GM21529 (cell line): Measurements from ENCODE around the gene DOP1B.
"Not testable (repeated sequence)": the region's sequence is repeated elsewhere in the genome, so short reads cannot be mapped to it uniquely, and the experiment has no call there.

Source experiments
- ATAC-seq: cut with Tn5 transposase; IDR thresholded peaks from one replicate; pipeline ENCODE4 v1.9.1; 2021; ENCODE audit not compliant: unreplicated experiment

Gene DOP1B, protein sequence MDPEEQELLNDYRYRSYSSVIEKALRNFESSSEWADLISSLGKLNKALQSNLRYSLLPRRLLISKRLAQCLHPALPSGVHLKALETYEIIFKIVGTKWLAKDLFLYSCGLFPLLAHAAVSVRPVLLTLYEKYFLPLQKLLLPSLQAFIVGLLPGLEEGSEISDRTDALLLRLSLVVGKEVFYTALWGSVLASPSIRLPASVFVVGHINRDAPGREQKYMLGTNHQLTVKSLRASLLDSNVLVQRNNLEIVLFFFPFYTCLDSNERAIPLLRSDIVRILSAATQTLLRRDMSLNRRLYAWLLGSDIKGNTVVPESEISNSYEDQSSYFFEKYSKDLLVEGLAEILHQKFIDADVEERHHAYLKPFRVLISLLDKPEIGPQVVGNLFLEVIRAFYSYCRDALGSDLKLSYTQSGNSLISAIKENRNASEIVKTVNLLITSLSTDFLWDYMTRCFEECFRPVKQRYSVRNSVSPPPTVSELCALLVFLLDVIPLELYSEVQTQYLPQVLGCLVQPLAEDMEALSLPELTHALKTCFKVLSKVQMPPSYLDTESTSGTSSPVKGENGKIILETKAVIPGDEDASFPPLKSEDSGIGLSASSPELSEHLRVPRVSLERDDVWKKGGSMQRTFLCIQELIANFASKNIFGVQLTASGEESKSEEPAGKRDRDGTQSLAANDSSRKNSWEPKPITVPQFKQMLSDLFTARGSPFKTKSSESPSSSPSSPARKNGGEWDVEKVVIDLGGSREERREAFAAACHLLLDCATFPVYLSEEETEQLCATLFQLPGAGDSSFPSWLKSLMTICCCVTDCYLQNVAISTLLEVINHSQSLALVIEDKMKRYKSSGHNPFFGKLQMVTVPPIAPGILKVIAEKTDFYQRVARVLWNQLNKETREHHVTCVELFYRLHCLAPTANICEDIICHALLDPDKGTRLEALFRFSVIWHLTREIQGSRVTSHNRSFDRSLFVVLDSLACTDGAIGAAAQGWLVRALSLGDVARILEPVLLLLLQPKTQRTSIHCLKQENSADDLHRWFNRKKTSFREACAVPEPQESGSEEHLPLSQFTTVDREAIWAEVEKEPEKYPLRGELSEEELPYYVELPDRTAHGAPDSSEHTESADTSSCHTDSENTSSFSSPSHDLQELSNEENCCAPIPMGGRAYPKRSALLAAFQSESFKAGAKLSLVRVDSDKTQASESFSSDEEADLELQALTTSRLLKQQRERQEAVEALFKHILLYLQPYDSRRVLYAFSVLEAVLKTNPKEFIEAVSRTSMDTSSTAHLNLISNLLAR (N-terminal part only)

DNA sequence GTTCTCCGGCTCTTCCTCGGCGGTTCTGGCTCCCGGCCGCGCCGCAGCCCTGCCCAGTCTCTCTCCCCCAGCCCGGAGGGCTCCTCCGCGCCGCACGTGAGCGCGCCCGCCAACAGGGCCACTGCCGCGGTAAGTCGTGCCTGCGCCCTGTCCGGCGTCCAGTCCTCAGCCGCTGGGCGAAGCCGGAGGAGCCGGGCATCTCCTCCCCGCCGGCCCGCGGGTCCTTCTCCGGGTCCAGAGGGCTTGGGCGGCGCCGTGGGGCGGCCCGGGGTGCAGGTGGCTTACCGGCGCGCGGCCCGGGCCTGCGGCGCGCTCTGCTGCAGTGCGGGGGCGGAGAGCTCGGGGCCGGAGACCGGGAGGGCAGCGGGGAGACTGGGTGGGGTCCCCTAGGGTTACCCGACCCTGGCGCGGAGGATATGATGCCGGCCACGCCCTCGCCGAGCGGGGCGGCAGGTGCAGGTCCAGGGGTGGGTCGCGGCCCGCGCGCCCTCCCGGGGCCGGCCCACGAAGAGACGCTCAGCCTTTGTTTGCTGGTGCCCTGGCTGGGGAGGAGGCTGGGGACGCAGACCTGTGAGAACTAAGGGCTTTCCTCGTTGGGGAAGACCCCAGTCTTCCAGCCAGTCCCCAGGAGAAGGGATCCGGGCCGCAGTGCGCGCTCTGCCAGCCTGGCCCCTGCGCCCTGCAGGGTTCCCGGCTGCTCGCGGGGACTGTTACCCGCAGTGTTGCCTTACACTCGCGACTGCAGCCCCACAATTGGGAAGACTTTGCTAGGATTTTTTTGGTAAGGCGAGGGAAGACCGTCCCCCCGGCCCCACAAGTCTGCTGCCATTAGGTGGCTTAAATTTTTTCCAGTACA is at the start of gene DOP1B:
Gene DOP1B, plus strand, starts transcription at position 10 of the 856 bp plus-strand sequence. CDS start 7,910 bp downstream, outside the sequence.
- peak; percentile 17 for ATAC-seq

DNA sequence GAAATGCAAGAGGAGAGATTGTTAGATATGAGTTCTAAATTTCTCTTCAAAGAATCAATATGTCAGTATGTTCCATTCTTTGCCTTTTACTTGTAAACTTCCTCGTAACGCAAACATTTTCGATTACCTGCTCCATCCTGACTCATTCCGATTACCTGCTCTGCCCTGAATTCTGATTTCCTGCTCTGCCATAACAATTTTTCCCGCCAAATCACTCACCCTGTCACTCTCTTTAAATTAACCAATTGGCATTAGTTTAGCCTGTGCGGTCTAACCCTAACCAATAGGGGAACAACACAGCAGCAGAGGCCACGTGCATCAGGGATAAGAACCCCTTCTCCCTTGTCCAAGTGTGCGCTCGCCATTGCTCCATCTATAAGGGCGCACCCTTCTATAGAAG is 46.8 kb upstream of the DOP1B start:
- no peak for ATAC-seq

DNA sequence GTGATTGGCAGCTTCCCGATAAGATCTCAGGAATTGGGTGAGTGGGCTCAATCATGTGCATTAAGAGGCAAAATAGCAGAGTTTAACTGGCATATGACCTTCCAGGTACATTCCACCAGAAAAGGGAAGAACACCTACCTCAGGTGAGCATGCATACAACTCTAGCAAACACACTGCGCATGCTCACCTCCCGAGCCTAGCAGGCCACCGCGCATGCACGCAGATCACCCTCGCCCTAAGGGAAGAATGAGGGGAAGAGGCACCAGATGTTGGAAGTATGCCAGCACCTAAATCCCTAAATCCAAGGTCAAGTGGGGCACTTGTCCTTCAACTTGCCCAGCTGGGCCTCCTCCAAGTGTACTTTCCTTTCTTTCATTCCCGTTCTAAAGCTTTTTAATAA is 45.4 kb upstream of the DOP1B start:
- no peak for ATAC-seq

DNA sequence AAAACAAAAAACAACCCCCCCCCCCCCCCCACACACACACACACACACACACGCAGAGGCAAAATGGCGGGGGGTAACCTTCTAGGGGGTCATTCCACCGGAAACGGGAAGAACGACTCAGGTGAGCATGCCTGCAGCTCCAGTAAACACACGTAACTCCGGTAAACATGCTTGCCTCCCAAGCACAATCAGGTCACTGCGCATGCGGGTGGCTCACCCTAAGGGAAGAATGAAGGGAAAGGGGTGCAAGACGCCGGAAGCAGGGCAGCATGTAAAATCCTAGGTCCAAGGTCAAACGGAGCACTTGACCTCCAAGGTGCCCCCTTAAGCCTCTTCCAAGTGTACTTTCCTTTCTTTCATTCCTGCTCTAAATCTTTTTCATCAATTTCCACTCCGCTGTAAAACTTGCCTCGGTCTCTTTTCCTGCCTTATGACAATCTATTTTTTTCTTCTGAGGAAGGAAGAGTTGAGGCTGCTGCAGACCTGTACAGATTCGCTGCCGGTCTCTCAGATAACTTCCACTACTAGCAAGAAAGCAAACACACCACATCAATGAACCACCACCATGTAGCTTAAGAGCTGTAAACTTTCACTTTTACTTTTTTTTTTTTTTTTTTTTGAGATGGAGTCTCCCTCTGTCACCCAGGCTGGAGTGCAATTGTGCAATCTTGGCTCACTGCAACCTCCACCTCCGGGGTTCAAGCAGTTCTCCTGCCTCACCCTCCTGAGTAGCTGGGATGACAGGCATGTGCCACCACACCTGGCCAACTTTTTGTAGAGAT is 42.8 kb upstream of the DOP1B start:
- ATAC-seq: no peak

DNA sequence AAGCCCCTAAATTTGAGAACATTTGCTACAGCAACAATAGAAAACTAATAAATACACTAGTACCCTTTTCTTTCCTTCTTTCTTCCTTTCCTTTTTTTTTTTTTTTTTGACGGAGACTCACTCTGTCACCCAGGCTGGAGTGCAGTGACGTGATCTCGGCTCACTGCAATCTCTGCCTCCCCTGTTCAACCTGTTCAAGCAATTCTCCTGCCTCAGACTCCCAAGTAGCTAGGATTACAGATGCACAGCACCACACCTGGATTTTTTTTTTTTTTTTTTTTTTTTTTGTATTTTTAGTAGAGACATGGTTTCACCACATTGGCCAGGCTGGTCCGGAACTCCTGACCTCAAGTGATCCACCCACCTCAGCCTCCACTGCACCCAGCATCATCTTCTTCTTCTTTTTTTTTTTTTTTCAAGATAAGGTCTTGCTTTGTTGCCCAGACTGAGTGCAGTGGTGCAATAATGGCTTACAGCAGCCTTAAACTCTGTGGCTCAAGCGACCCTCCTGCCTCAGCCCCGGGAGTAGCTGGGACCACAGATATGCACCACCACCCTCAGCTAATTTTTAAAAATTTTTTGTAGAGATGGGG is 41.4 kb upstream of the DOP1B start:
- no peak for ATAC-seq

DNA sequence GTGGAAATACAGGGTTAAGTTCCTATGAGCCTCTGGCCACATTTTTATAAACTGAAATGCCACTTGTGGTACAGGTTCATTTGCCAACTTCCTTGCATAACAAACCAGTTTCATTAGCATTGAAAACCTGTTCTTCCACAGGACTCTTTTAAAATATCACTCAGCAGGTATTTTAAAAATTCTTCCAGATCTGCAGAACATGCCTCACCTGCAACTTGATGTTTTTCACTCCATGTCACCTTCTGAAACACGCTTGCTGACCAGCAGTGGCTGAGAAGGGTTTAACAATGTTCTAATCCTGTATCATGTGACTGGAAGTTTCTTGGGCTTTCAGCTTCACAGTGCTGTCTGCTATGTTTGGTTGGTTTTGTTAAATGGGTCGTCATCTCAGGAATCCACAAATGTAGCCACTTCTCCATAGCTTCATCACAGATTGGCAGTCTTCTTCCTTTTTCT is 39.3 kb upstream of the DOP1B start:
- ATAC-seq: no peak

DNA sequence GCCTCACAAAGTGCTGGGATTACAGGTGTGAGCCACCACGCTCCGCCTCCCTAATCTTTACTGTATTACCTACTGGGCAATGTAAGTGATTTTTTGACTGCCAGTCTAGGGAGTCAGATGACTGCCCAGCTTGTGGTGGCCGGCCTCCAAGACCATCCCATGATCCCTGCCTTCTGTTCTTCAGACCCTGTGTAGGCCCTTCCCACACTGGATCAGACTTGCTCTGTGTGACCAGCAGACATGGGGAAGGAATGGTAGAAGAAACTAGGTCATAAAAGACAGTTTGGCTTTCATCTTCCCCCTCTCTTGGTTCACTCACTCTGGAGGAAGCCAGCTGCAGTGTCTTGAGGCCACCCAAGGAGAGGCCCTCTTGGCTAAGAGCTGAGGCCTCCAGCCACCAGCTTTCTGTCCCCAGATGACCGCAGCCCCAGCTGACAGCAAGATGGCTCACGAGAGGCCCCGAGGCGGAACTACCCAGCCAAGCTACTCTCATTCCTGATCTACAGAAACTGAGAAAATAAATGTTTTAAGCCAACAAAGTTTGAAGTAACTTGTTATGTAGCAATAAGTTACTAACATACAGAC is 36.2 kb upstream of the DOP1B start:
- ATAC-seq: no peak

DNA sequence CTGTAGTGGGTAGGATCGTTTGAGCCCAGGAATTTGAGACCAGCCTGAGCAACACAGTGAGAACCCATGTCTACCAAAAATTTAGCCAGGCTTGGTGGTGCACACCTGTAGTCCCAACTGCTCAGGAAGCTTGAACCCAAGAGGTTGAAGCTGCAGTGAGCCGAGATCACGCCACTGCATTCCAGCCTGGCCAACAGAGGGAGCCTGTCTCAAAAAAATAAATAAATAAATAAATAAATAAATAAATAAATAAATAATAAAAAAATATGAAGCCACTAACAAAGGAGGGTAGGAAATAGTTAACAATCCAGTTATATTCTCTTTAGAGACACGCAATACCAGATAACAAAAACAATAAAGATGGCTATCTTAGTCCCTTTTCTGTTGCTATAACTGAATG is 33.6 kb upstream of the DOP1B start:
- no peak for ATAC-seq

DNA sequence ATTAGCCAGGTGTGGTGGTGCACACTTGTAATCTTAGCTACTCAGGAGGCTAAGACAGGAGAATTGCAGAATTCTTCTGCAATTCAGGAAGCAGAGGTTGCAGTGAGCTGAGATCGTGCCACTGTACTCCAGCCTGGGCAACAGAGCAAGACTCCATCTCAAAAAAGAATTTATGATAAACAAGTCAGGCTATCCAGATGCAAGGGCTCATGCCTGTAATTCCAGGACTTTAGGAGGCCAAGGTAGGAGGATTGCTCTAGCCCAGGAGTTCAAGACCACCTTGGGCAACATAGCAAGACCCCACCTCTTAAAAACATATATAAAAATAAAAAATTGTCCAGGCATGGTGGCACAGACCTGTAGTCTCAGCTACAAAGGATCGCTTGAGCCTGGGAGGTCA is 32.2 kb upstream of the DOP1B start:
- ATAC-seq: no peak

DNA sequence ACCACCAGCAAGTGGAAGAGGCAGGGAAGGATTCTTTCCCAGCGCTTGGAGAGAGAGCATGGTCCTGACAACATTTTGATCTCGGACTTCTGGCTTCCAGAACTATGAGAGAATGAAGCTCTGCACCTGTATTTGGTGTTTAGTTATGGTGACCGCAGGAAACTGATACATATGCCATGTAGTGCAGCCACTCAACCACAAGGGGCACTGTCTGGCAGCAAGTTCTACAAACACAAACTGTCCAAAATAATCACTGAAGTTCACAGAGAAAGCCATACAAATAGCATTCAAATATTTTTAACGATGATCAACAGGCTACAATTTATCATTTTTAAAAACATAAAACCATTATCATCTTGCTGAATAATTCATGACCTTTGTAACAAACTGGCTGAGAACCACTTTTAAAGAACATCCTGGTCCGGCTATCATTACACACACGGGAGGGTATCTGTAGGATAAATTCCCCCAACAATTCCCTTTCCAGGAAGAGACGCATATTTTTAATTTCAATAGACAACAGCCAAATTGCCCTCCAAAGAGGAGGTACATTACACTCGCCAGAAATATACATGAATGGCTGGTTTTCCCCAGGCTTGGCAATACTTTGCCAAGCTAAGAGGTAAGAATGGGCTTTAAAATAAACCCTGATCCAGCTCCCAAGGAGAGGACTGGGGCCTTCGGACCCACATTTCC is 31.0 kb upstream of the DOP1B start:
- ATAC-seq: no peak

DNA sequence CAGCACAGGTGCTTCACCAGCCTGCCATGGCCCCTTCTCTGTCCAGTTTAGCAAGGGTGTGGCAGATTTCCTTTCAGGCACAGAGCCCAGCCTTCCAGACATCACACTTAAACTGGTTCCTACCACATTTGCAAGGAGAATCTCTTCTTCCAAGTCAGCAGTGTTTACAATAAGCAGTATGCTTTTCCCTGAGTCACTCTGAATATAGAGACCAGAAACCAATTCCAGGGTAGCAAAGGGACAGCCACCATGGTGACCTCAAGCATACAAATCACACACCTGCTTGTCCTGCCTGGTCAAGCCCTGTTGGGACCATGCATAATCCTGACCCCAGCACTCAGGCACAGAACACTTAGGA is 30.4 kb upstream of the DOP1B start:
- no peak for ATAC-seq

DNA sequence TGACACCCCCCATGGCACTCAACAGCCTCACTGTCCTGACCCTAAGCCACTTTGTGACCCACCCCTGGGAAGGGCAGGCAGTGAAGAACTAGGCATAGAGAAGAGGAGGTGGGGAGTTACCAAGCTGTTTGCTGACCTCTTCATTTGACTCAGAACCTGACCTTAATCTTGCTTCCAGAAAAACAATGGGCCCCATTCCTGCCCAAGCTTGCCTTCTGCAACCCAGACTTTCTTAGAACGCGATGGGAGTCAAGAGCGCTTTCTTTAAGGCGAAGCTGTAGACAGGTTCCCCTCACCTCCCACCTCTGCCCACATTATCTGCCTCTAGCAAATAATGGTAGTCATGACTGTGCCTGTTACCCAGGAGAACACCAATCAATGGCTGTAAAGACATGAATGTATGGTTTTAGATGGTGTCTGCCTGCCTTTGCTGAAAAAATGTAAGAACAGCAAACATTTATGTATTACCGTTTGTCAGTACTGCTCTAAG is 30.0 kb upstream of the DOP1B start:
- ATAC-seq: no peak

DNA sequence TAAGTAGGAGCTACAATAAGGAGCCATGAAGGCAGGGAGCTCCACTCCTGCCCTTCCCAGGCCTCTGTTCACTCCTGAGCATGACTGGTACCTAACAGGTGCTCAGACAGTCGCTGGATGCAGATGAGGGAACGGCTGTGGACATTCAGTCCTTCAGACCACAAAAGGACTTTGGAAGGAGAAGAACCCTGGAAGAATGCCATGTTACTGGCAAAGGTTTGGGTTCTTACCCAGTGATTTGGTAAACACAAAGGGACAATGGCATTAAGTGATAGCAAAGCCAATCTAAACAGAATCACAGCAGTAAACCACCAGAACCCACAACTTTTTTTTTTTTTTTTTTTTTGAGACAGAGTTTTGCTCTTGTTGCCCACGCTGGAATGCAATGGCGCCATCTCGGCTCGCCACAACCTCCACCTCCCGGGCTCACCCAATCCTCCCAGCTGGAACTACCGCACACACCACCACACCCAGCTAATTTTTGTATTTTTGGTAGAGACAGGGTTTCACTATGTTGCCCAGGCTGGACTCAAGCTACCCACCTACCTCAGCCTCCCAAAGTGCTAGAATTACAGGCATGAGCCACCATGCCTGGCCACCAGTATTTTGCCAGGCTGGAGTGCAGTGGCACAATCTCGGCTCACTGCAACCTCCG is 29.2 kb upstream of the DOP1B start:
- ATAC-seq: no peak

DNA sequence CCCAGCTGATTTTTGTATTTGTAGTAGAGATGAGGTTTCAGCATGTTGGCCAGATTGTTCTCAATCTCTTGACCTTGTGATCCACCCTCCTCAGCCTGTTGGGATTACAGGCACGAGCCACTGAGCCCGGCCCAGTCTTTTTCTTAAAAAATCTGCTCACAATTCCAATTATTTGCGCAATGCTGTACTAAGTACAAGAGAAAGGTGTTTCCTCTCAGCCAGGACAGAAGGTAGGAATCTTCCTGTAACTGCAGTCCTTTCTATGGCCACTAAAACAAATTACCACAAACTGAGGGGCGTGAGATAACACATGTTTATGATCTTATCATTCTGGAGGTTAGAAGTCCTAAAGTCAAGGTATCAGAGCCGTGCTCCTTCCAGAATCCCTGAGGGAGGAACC is 28.6 kb upstream of the DOP1B start:
- ATAC-seq: no peak

DNA sequence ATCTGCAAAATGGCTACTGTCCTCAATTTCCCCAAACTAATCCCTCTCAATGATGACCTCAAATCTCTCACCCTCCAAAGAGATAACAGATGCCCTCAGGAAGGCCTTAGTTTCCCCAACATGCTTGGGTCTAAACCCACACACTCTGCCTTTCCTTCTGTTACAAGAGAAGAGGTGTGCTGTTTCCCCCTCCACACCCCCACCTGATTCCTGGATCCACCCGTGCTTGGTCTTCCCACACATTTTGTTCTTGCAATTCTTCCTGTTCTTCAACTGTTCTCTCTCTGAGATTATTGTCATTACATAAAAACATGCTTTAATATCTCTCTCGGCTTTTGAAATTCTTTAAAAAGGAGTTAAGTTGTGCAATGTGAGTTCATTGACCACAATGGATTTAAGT is 27.4 kb upstream of the DOP1B start:
- ATAC-seq: no peak

DNA sequence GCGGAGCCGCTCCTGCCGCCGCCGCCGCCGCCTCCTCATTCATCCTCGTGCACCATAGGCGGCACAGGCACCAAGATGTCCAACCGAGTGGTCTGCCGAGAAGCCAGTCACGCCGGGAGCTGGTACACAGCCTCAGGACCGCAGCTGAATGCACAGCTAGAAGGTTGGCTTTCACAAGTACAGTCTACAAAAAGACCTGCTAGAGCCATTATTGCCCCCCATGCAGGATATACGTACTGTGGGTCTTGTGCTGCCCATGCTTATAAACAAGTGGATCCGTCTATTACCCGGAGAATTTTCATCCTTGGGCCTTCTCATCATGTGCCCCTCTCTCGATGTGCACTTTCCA is 26.2 kb upstream of the DOP1B start:
- ATAC-seq: not testable (repeated sequence)

DNA sequence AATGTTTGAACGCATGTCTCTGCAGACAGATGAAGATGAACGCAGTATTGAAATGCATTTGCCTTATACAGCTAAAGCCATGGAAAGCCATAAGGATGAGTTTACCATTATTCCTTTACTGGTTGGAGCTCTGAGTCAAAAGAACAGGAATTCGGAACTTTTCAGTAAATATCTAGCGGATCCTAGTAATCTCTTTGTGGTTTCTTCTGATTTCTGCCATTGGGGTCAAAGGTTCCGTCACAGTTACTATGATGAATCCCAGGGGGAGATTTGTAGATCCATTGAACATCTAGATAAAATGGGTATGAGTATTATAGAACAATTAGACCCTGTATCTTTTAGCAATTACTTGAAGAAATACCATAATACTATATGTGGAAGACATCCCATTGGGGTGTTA is 25.8 kb upstream of the DOP1B start:
- ATAC-seq: not testable (repeated sequence)

DNA sequence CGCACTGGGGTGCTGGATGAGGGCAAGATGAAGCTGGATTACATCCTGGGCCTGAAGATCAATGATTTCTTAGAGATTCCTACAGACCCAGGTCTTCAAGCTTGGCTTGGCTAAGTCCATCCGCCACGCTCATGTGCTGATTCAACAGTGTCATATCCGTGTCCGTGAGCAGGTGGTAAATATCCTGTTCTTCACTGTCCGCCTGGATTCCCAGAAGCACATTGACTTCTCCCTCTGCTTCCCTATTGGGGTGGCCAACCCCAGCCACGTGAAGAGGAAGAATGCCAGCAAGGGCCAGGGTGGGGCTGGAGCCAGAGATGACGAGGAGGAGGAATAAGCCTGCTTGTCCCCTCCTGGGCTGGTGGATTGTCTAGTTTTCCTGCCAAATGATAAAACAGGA is 23.9 kb upstream of the DOP1B start:
- no peak for ATAC-seq
